Measurements from ENCODE around the gene SLC2A13.

SLC2A13 gene

DNA sequence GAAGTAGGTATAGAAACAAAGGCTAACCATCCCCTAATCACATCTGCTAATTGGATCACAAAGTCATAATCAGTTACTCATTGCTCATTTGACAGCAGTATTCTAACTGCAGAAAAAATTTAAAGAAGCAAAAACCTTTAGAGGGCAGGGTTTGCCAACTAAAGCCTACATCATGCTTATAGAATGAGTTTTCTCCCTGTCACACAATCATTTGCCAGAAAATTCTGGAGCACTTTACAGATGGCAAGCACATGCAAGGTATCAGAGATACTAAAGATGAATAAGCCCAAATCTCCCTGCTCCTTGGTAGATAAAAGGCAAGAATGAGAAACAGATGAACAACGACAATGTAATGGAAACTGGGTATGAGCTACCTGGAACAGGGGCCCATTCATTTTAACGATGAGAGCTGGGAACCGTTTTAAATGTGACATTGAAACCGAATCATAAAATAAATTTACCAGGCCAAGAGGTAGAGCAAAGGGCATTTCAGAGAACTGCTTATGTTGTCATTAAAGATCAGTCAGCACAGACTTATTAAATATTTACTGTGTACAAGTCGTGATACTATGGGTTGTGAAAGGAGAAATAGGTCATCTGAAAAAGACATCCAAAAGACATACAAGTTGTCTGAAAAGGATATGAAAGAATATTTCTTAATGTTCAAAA is 274.9 kb downstream of the SLC2A13 start:
- H3K4me3 ChIP-seq (ENCODE audit: low read depth, low read length), result no peak overlapping the region
- DNase-seq (ENCODE audit: low read depth), result no peak
- TF ChIP-seq, protein P1, sequence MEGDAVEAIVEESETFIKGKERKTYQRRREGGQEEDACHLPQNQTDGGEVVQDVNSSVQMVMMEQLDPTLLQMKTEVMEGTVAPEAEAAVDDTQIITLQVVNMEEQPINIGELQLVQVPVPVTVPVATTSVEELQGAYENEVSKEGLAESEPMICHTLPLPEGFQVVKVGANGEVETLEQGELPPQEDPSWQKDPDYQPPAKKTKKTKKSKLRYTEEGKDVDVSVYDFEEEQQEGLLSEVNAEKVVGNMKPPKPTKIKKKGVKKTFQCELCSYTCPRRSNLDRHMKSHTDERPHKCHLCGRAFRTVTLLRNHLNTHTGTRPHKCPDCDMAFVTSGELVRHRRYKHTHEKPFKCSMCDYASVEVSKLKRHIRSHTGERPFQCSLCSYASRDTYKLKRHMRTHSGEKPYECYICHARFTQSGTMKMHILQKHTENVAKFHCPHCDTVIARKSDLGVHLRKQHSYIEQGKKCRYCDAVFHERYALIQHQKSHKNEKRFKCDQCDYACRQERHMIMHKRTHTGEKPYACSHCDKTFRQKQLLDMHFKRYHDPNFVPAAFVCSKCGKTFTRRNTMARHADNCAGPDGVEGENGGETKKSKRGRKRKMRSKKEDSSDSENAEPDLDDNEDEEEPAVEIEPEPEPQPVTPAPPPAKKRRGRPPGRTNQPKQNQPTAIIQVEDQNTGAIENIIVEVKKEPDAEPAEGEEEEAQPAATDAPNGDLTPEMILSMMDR (conservative IDR thresholded peaks at IDR 0.05; ENCODE audit: low read depth, low read length), result no peak

DNA sequence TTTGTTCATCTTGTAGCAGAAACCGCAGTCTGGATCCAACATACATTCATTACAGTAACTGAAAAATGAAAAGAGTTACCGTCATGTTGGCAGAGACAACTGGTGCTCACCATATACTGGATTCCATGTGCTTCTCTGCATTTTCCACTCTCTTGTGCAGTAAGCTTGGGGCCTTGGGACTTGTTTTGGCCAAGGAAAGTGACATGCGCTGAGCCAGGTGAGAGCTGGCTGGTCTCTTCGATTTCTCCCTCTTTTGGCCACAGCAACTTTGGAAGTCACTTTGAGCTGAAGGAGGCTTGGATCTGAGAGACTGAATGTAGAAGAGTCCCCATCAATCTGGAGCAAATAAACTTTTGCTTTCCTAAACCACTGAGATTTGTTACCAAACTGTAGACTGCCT is 275.7 kb downstream of the SLC2A13 start:
- TF ChIP-seq, protein P1 (conservative IDR thresholded peaks at IDR 0.05; ENCODE audit: low read depth, low read length), result no peak

DNA sequence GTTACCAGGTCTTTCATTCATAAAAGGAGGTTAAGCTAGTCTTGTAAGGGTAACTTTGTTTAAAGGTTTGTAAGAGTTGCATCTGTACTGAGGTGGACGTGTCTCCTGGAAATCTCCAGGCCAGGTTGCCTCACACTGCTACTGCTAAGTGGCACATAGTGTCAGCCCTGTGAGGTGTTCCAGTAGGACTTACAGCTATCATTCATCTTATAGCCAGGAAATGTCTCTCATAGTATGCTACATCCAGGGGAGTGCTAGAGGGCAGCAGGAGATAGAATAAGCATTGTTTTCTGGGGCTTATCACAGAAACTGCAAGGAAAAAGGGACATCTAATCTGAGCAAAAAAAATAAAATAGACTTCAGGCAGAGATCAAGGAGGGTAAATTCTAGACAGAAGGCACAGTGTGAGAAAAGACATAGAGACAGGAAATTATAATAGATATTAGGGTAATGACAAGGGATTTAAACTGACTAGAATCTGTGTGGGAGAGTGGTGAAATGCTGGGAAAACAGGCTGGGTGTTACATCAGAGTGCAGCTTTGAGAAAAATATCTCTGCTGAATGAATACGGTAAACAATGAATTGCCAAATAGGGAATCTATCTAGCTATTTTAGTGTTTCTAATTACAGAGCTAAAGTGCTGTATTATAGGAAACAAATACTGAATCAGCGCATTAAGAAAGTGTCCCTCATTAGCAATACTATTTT is 281.2 kb downstream of the SLC2A13 start:
- H3K4me3 ChIP-seq (ENCODE audit: low read depth, low read length), result no peak overlapping the region
- TF ChIP-seq, protein P1 (conservative IDR thresholded peaks at IDR 0.05; ENCODE audit: low read depth, low read length), result no peak
- peak; percentile 45 for DNase-seq (ENCODE audit: low read depth)

More for the DNA sequence above, 275.7 kb downstream of the SLC2A13 start:
- DNase-seq (ENCODE audit: low read depth), result no peak
- no peak overlapping the region for H3K4me3 ChIP-seq (ENCODE audit: low read depth, low read length)

DNA sequence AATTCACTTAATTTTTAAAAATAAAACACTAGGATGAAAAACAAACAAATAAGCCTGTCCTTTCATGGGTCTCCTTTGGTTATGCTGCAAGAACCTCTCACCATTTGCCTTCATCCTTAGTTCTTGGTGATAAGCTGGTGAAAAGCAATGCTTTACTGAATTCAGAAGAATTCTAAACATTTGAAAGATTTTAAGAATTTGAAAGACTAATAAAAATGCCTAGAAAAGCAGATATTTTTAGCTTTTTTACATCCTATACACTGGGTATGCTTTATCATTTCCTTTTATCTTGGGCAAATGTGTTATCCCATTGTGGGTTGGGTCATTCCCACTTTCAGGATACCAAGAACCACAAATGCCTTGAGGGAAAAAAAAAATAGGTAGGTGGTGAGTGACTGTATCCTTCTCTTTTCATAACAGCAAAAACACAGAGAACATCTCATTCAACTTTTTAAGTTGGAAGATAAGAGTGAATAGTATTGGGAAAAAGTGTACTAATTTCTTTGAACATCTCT is 289.2 kb downstream of the SLC2A13 start:
- TF ChIP-seq, protein P1 (conservative IDR thresholded peaks at IDR 0.05; ENCODE audit: low read depth, low read length), result no peak
- peak; percentile 3 for DNase-seq (ENCODE audit: low read depth)
- no peak overlapping the region for H3K4me3 ChIP-seq (ENCODE audit: low read depth, low read length)

DNA sequence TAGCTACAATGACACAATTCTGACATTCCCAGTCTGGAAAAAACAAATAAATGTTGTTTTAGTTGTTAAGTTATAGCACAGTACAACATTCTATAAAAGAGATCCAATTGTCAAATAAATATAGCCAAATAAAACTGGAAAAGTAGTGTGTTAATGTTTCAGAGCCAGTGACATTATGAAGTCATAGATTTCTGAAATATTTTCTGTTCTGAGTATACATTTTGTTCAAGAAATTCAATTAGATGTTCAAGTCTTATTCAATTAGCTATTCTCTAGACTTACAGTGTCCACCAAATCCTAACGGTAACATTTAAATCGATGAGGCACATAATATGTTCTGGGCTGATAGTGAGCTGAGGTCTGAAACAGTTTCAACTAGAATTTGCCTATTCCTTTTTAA is 290.1 kb downstream of the SLC2A13 start:
- TF ChIP-seq, protein P1 (conservative IDR thresholded peaks at IDR 0.05; ENCODE audit: low read depth, low read length), result no peak
- H3K4me3 ChIP-seq (ENCODE audit: low read depth, low read length), result no peak overlapping the region
- no peak for DNase-seq (ENCODE audit: low read depth)

DNA sequence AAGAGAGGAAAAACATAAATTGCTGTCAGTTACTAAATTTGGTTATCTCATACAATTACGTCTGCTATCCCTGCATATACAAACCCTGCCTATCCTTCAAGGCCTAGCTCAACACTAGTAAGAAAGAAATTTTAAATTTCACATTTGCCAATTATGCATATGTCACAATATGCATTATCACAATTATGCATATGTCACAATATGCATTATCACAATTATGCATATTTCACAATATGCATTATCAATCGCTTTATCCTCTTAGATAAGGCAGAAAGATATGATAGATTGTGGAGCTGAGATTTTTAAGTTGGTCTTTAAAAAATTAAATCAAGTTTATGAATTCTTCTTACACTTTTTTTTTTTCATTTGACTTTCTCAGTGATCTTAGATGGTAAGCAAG is 291.3 kb downstream of the SLC2A13 start:
- DNase-seq (ENCODE audit: low read depth), result no peak
- TF ChIP-seq, protein P1 (conservative IDR thresholded peaks at IDR 0.05; ENCODE audit: low read depth, low read length), result no peak
- H3K4me3 ChIP-seq (ENCODE audit: low read depth, low read length), result no peak overlapping the region

Measured in choroid plexus epithelial cell (primary cell).